Measurements from ENCODE around the gene OR56A5.

The OR56A5 gene

DNA sequence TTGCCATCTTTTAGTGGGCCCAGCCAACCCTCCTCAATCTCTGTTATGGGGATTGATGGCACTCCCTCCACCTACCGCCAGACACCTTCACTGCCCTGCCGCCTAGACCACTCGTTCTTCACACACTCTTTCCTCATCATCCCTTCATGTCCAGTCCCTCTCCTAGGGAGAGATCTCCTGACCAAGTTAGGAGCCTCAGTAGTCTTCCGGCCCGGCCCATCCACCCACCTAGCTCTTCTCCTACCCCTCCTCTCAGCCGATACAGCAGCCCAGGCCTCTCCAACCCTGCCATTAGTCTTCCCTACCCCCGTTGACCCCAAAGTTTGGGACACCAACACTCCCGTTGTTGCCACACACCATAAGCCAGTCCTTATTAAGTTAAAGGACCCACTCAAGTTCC is 37.2 kb downstream of the OR56A5 start:
- DNase-seq = no peak

DNA sequence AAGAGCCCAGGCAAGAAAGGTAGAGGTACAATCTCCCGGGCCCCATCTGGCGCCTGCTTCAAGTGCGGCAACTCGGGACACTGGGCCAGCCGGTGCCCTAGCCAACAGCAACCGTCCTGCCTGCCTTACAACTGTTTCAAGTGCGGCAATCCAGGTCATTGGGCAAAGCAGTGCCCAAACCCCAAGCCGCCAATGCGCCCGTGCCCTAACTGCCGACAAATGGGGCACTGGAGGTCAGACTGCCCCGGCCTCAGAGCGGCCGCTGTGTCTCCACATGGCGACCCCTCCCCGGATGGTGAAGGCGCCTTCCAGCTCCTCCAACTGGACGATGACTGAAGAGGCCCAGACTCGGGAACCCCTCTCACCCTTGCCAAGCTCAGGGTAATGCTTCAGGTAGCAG is 37.7 kb downstream of the OR56A5 start:
- DNase-seq = no peak

DNA sequence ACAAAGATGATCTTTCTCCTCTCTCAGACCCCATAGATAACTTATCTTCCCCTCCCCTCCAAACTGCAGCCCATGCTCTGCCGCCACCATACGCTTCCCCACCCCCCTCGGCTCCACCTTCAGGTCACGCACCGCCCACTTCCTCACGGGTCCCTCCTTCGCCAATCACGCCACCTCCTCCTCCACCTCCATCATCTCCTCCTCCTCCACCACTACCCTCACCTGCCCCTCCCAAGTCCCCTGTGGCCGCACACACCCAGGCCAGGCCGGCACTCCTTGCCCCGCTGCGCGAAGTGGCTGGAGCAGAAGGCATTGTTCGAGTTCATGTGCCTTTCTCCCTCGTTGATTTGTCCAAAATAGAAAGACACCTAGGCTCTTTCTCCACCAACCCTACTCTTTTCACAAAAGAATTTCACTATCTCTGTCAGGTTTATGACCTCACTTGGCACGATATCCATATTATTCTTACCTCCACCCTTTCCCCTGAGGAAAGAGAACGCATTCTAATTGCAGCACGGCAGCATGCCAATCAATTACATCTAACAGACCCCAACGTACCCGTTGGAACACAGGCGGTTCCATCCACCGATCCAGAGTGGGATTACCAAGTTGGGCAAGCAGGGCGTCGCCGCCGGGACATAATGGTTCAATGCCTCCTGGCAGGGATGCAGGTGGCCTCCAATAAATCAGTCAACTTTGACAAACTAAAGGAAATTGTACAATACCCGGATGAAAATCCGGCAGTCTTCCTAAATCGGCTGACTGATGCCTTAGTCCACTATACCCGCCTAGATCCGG is 38.5 kb downstream of the OR56A5 start:
- DNase-seq = no peak

DNA sequence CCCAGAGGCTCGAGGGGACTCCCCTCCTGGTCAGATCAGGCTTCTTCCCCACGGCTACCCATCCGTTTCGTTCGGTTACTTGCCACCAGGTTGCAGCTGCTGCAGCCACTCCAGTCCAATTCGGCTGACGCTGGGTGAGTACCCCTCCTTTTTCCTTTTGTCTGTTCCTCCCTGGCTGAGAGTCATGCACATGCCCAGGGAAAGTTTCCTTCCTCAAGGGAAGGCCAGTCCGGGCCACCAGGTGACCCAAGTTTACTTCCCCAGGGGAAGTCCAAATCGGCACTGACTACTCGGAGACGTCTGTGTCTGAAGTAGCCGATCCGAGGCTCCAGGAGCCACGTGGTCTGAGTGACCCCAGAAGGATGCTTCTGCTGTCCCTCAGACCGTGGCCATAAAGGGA is 39.5 kb downstream of the OR56A5 start:
- no peak for DNase-seq

DNA sequence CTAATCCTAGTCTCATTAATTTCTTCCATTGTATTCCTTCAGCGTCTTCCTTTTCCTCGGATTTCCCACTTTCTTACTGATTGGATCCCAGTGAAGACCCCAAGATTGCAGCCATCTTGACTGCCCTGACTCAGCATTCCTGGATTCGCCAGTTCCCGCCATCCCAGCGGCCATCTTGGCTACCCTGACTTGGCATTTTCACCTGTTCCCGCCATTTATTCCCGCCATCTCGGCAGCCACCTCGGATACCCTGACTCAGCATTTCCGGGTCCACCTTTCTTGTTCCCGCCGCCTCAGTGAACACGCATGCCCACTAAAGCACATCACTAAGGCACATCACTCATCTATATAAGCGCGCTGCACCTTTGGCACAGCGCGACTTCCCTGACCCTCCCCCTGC is 40.0 kb downstream of the OR56A5 start:
- no peak for DNase-seq

DNA sequence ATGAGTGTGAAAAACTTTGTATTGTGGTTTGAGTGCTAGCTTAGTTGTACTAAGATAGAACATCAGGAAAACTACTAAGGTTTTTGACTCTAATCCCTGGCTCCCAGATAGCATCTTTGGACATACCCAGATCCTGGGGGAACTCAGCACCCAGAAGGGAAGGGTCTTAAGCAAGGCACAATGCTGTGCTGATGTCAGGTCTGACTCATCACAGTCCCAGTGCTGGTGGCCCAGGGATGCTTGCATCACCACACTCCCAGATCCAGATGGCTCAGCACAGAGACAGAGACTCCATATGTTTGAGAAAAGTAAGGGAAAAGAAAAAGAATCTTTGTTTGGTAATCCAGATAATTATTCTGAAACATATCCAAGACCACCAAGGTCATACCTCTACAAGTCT is 44.5 kb downstream of the OR56A5 start:
- no peak for DNase-seq

DNA sequence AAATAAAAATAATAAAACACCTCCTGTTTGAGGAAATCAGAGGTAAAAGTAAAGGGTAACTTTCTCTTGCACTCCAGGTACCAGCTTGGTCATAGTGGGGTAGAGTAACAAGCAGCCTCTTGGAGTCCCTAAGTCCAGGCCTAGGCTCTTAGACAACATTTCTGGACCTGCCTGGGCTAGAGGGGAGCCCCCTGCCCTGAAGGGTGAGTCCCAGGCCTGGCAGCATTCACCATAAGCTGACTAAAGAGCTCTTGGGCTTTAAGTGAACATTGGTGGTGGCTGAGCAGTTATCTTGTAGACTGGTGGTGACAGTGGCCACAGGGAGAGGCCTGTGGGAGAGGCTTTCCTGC is 44.9 kb downstream of the OR56A5 start:
- DNase-seq = no peak

DNA sequence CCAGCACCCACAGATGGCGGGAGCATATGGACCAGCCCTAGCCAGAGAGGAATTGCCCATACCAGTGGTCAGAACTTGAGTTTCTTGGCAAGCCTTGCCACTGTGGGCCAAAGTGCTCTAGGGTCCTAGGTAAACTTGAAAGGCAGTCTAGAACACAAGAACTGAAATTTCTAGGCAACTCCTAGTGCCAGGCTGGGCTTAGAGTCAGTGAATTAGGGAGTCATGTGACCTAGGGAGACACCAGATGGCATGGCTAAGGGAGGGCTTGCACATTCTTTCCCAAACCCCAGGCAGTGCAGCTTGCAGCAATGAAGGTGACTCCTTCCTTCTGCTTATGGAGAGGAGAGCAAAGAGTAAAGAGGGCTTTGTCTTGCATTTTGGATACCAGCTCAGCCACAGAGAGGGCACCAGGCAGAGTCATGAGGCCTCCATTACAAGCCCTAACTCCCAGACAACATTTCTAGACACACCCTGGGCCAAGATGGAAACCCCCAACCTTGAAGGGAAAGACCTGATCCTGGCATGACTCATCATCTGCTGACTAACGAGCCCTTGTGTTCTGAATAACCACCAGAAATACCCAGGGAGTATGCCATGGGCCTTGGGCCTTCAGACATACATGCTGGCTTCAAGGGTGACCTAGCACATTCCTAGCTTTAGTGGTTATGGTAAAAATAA is 45.4 kb downstream of the OR56A5 start:
- DNase-seq = peak in 1 of 4 experiments; percentile 1

Measured in suppressor macrophage (primary cell).